CD4-positive, alpha-beta memory T cell (primary cell): Measurements from ENCODE around the gene RNF213. TPM values are rescaled to one million over a fixed set of nuclear protein-coding genes. Genes with fewer than 3 reads are reported as not detected.

Experiments
- CTCF ChIA-PET: fragments of 350-600 bp; sonication (Branson Sonifier 250); formaldehyde crosslinking; loops from one replicate; lab custom pipeline; 2021; ENCODE audit warnings: inconsistent platforms; ENCODE audit not compliant: partially characterized antibody; lab: Charles Lee
- POLR2A ChIA-PET: fragments of 350-600 bp; sonication (Branson Sonifier 250); formaldehyde crosslinking; loops from one replicate; lab custom pipeline; 2021; ENCODE audit not compliant: partially characterized antibody; lab: Charles Lee
- DNase-seq, 5 donors: peaks; one replicate each; pipeline versions ENCODE4 v3.0.0 to v3.0.0-alpha.2; 2020 to 2022; ENCODE audit warnings: mixed read lengths in 1 of 5
- H3K27ac ChIP-seq: one replicate; pipeline ENCODE4 v1.7.0; 2013; ENCODE audit warnings: low read depth, low read length
- H3K27me3 ChIP-seq: 2 replicates; pipeline ENCODE4 v1.7.0; 2013; ENCODE audit warnings: mild to moderate bottlenecking, low read length, moderate library complexity; ENCODE audit not compliant: insufficient read depth
- H3K36me3 ChIP-seq: 2 replicates; pipeline ENCODE4 v1.7.0; 2013; ENCODE audit warnings: mild to moderate bottlenecking, low read length, moderate library complexity; ENCODE audit not compliant: insufficient read depth
- H3K4me1 ChIP-seq: 2 replicates; pipeline ENCODE4 v1.7.0; 2013; ENCODE audit warnings: mild to moderate bottlenecking, low read length, moderate library complexity; ENCODE audit not compliant: insufficient read depth
- H3K4me3 ChIP-seq, 2 donors: one replicate each; pipeline ENCODE4 v1.7.0; 2013; ENCODE audit warnings: low read length in 2 of 2, mild to moderate bottlenecking in 1 of 2
- H3K9me3 ChIP-seq, 2 donors: one replicate each; pipeline ENCODE4 v1.7.0; 2013; ENCODE audit warnings: low read length in 2 of 2, control low read depth in 1 of 2; ENCODE audit not compliant: control insufficient read depth in 1 of 2
- H3K27ac Mint-ChIP-seq, 7 donors: one replicate each; pipeline ENCODE4 v1.8.0; 2020 to 2021; ENCODE audit warnings: mixed read lengths in 7 of 7, mild to moderate bottlenecking in 6 of 7, inconsistent platforms in 3 of 7, moderate library complexity in 3 of 7
- H3K27me3 Mint-ChIP-seq, 2 donors: one replicate each; pipeline ENCODE4 v1.8.0; 2020 to 2021; ENCODE audit warnings: mixed read lengths in 2 of 2
- H3K36me3 Mint-ChIP-seq, 2 donors: one replicate each; pipeline ENCODE4 v1.8.0; 2020 to 2021; ENCODE audit warnings: mixed read lengths in 2 of 2, inconsistent platforms in 1 of 2, mild to moderate bottlenecking in 1 of 2
- H3K4me1 Mint-ChIP-seq, 4 donors: one replicate each; pipeline ENCODE4 v1.8.0; 2020 to 2021; ENCODE audit warnings: mixed read lengths in 4 of 4, mild to moderate bottlenecking in 1 of 4
- H3K4me3 Mint-ChIP-seq, 8 donors: one replicate each; pipeline ENCODE4 v1.8.0; 2020 to 2021; ENCODE audit warnings: mixed read lengths in 8 of 8, mild to moderate bottlenecking in 7 of 8, moderate library complexity in 6 of 8, inconsistent platforms in 3 of 8
- H3K9me3 Mint-ChIP-seq, 8 donors: one replicate each; pipeline ENCODE4 v1.8.0; 2020 to 2021; ENCODE audit warnings: mixed read lengths in 8 of 8, mild to moderate bottlenecking in 5 of 8, inconsistent platforms in 3 of 8, moderate library complexity in 1 of 8
- intact Hi-C: fragments of 100-400 bp; cut with micrococcal nuclease; formaldehyde crosslinking; loops from one replicate; pipeline ENCODE4 v1.15.1; 2023
- polyA plus RNA-seq, 2 donors: library from polyadenylated mRNA; unstranded; fragments of 300-500 nt; fragmentation: Illumina TruSeq; gene quantifications; one replicate each; pipeline ENCODE4 v1.2.3, GENCODE V29; 2021
- total RNA-seq, 2 experiments: library from RNA; stranded (reverse); gene quantifications; one replicate each; pipeline ENCODE4 v1.2.3, GENCODE V29; 2021

Gene RNF213
- total and polyA plus RNA-seq, 4 experiments from 2014 or later = 11.2 to 399 (median 217) TPM

DNA sequence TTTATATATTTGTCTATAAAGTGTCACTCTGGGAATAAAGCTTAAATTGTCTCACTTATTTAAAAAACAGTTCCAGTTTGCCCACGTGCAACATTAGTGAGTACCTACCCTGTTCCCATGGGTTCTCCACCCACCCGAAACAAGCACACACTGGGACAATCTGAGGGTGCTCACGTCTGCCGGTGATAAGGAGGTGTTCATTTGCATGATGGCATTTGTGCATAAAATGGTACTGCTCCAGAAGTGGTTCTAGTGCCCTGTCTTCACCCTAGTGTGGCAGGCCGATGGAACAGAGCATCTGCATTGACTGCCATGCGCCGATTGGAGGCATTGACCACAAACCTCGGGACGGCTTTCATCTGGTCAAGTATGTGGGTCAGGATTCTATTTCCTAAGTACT, 118.7 kb downstream of the RNF213 start:
- H3K4me1 Mint-ChIP-seq = peaks cover 0 to 2% (median under 1%) of the 10 kb centered on the region in 4 donors
- H3K4me3 Mint-ChIP-seq = no peak overlapping the region
- no peak overlapping the region for H3K27ac ChIP-seq
- H3K36me3 ChIP-seq = peaks cover 100% of the 10 kb centered on the region
- DNase-seq = no peak
- POLR2A ChIA-PET = no interaction called here
- peaks cover 0 to 2% (median 0%) of the 10 kb centered on the region in 8 donors for H3K9me3 Mint-ChIP-seq
- H3K4me3 ChIP-seq = no peak overlapping the region
- H3K27ac Mint-ChIP-seq = peak overlapping the region in 1 of 7 donors; percentile 73
- peaks cover 85 to 98% of the 10 kb centered on the region in 2 donors for H3K36me3 Mint-ChIP-seq
- H3K27me3 Mint-ChIP-seq = no peaks in the 10 kb centered on the region
- H3K9me3 ChIP-seq = no peaks in the 10 kb centered on the region
- H3K27me3 ChIP-seq = no peaks in the 10 kb centered on the region
- CTCF ChIA-PET = no interaction called here
- no peaks in the 10 kb centered on the region for H3K4me1 ChIP-seq
- intact Hi-C loops = no loop called here

- Histone ChIP-seq H3K4me1 (no peaks in the 10 kb centered on the region), H3K4me3 (no peak overlapping the region), H3K27ac (no peak overlapping the region), H3K36me3 (peaks cover 100% of the 10 kb centered on the region), H3K9me3 (no peaks in the 10 kb centered on the region), H3K27me3 (no peaks in the 10 kb centered on the region)
- ChIA-PET POLR2A (no interaction called here), CTCF (no interaction called here)
- H3K27ac Mint-ChIP-seq = peak overlapping the region in 2 of 7 donors; percentile 1 to 4
- intact Hi-C loops = no loop called here
- no peak overlapping the region for H3K4me3 Mint-ChIP-seq
- H3K27me3 Mint-ChIP-seq = no peaks in the 10 kb centered on the region
- H3K4me1 Mint-ChIP-seq = peaks cover 0 to 3% (median 2%) of the 10 kb centered on the region in 4 donors
- H3K36me3 Mint-ChIP-seq = peaks cover 84 to 97% of the 10 kb centered on the region in 2 donors
- H3K9me3 Mint-ChIP-seq = peaks cover 0 to 2% (median 0%) of the 10 kb centered on the region in 8 donors
- no peak for DNase-seq
Measured at GRCh38 chr17:80380068-80380467, 119.4 kb downstream of the RNF213 start.

DNA sequence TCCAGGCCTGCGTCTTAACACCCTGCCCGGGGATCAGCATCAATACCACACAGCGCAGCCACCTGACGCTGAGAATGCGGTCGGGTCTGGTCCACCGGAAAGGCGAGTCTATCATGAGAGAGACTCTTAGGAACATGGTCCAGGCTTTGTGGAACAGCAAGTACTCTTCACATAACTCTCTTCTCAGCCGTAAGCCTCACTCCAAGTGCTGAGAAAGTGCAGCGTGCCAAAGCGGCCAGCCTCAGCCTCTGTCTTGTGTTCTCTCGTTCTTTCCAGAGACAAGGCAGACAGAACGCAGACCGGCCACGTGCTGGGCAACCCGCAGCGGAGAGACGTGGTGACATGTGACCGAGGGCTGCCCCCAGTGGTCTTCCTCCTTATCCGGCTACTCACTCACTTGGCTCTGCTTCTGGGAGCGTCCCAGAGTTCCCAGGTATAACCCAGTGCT, 119.9 kb downstream of the RNF213 start:
- Histone ChIP-seq H3K4me1 (no peaks in the 10 kb centered on the region), H3K36me3 (peaks cover 100% of the 10 kb centered on the region), H3K9me3 (no peaks in the 10 kb centered on the region), H3K4me3 (no peak overlapping the region), H3K27me3 (no peaks in the 10 kb centered on the region), H3K27ac (no peak overlapping the region)
- intact Hi-C loops = no loop called here
- Mint-ChIP-seq H3K36me3 (peaks cover 87 to 97% of the 10 kb centered on the region in 2 donors), H3K4me3 (no peak overlapping the region), H3K4me1 (peaks cover 0 to 3% (median 2%) of the 10 kb centered on the region in 4 donors), H3K9me3 (peaks cover 0 to 2% (median 0%) of the 10 kb centered on the region in 8 donors), H3K27ac (no peak overlapping the region), H3K27me3 (no peaks in the 10 kb centered on the region)
- CTCF ChIA-PET = no interaction called here
- POLR2A ChIA-PET = no interaction called here
- no peak for DNase-seq

- Mint-ChIP-seq H3K9me3 (peaks cover 0 to 2% (median 0%) of the 10 kb centered on the region in 8 donors), H3K27ac (peak overlapping the region in 4 of 7 donors; percentile 16 to 72 (median 70)), H3K4me3 (no peak overlapping the region), H3K36me3 (peaks cover 89 to 97% of the 10 kb centered on the region in 2 donors), H3K4me1 (peaks cover 0 to 3% (median 1%) of the 10 kb centered on the region in 4 donors), H3K27me3 (no peaks in the 10 kb centered on the region)
- H3K9me3 ChIP-seq = no peaks in the 10 kb centered on the region
- no peak overlapping the region for H3K4me3 ChIP-seq
- intact Hi-C loops = no loop called here
- ChIA-PET POLR2A (interaction anchor here (1.1 kb wide), 1 partner anchor 160 kb away, joined by 3 read pairs; no protein-coding TSS in a partner anchor), CTCF (no interaction called here)
- no peak overlapping the region for H3K27ac ChIP-seq
- no peaks in the 10 kb centered on the region for H3K4me1 ChIP-seq
- H3K27me3 ChIP-seq = no peaks in the 10 kb centered on the region
- DNase-seq = no peak
- peaks cover 100% of the 10 kb centered on the region for H3K36me3 ChIP-seq
Measured at GRCh38 chr17:80381416-80381923, 120.8 kb downstream of the RNF213 start.

DNA sequence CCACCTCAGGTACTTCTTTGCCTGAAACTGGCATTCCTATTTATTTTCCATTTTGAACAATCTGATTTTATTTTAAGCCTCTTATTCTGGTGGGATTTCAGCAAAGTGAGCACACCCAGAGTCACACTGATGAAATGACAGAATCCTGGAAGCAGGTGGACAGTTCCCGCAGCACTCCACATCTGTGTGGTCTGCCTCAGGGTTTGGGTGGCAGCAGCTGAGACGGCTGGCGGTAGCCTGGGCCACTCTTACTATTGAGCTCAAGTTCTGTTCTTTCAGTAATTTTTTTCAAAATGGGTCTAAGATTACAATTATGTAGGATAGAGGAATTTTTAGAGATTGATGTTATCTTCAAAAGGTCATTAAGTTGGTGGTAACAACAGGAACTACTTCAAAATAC, 121.8 kb downstream of the RNF213 start:
- H3K9me3 ChIP-seq = no peaks in the 10 kb centered on the region
- intact Hi-C loops = no loop called here
- peaks cover 0 to 3% (median 1%) of the 10 kb centered on the region in 4 donors for H3K4me1 Mint-ChIP-seq
- ChIA-PET POLR2A (interaction anchor here (1.0 kb wide), 1 partner anchor 82 kb away, joined by 3 read pairs; no protein-coding TSS in a partner anchor), CTCF (no interaction called here)
- H3K27ac ChIP-seq = no peak overlapping the region
- no peaks in the 10 kb centered on the region for H3K27me3 ChIP-seq
- H3K4me3 ChIP-seq = no peak overlapping the region
- no peak for DNase-seq
- peaks cover 88 to 94% of the 10 kb centered on the region in 2 donors for H3K36me3 Mint-ChIP-seq
- peaks cover 0 to 4% (median 0%) of the 10 kb centered on the region in 8 donors for H3K9me3 Mint-ChIP-seq
- H3K27me3 Mint-ChIP-seq = no peaks in the 10 kb centered on the region
- H3K4me1 ChIP-seq = no peaks in the 10 kb centered on the region
- H3K27ac Mint-ChIP-seq = peak overlapping the region in 2 of 7 donors; percentile 35 to 39
- H3K36me3 ChIP-seq = peaks cover 100% of the 10 kb centered on the region
- H3K4me3 Mint-ChIP-seq = no peak overlapping the region

- Mint-ChIP-seq H3K4me1 (peaks cover 0 to 3% (median 1%) of the 10 kb centered on the region in 4 donors), H3K4me3 (no peak overlapping the region), H3K27ac (peak overlapping the region in 1 of 7 donors; percentile 68), H3K36me3 (peaks cover 86 to 92% of the 10 kb centered on the region in 2 donors), H3K9me3 (peaks cover 0 to 4% (median 0%) of the 10 kb centered on the region in 8 donors), H3K27me3 (no peaks in the 10 kb centered on the region)
- H3K9me3 ChIP-seq = no peaks in the 10 kb centered on the region
- no peak overlapping the region for H3K27ac ChIP-seq
- POLR2A ChIA-PET = interaction anchor here (1.0 kb wide), 1 partner anchor 82 kb away, joined by 3 read pairs; no protein-coding TSS in a partner anchor
- H3K27me3 ChIP-seq = no peaks in the 10 kb centered on the region
- CTCF ChIA-PET = no interaction called here
- no peak for DNase-seq
- peaks cover 98% of the 10 kb centered on the region for H3K36me3 ChIP-seq
- intact Hi-C loops = no loop called here
- H3K4me3 ChIP-seq = no peak overlapping the region
- no peaks in the 10 kb centered on the region for H3K4me1 ChIP-seq
Measured at GRCh38 chr17:80382956-80383355, 122.3 kb downstream of the RNF213 start.

DNA sequence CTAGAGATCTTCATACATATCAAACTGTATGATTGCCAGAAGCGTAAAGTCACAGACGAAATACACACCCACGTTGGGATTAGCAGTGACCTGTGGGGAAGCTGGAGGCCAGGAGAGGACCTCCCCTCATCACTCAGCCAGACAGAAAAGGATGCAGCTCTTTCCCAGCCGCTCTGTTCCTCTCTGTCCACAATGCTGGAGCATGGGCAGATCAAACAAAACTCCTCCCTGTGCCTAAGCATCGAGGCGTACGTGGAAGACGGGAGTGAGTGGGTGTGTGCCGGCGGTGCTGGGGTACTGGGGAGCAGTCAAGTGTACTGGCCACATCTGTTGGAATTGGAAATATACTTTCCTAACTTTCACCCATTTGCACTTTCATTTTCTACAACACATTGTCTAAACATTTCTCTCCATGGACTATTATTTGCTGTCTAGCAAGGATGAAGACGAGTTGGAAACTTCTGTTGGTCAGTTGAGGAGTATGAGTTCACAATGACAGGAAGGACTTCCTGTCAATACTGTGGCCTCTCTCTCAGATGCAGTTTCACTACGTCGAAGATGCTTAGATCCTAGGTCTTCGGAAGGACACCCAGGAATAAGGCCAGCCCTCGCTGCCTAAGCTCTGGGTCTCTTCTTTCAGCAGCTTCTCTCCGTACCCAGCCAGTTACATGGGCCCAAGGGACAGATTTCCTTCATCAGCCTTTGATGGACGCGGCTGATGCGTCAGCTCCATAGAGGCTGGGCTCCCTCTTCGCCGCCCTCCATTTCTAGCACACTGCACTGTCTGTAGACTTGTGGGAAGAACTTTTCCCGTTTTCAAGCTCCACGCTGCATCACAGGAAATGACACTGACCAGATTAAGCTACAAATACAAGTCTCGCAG, 123.7 kb downstream of the RNF213 start:
- intact Hi-C loops = no loop called here
- DNase-seq = no peak
- Histone ChIP-seq H3K4me1 (no peaks in the 10 kb centered on the region), H3K27ac (no peak overlapping the region), H3K27me3 (no peaks in the 10 kb centered on the region), H3K9me3 (no peaks in the 10 kb centered on the region), H3K4me3 (no peak overlapping the region), H3K36me3 (peaks cover 98% of the 10 kb centered on the region)
- no peak overlapping the region for H3K4me3 Mint-ChIP-seq
- peak overlapping the region; percentile 26 to 82 (median 51) for H3K27ac Mint-ChIP-seq
- peaks cover 0 to 3% (median 1%) of the 10 kb centered on the region in 4 donors for H3K4me1 Mint-ChIP-seq
- H3K27me3 Mint-ChIP-seq = no peaks in the 10 kb centered on the region
- H3K9me3 Mint-ChIP-seq = peaks cover 0 to 4% (median 0%) of the 10 kb centered on the region in 8 donors
- ChIA-PET CTCF (interaction anchor here (1.2 to 1.4 kb wide), 2 partner anchors 14 to 236 kb away, joined by 3 to 5 read pairs; no protein-coding TSS in a partner anchor), POLR2A (no interaction called here)
- peaks cover 88 to 92% of the 10 kb centered on the region in 2 donors for H3K36me3 Mint-ChIP-seq
